K562 (cell line): ENCODE measurements around the gene CCDC106. TPM values are rescaled to one million over a fixed set of nuclear protein-coding genes. Genes with fewer than 3 reads are reported as not detected.

ENCODE experiments used
- CCNT2 ChIP-seq: IDR thresholded peaks from 2 replicates; pipeline ENCODE4 v1.6.1; 2011; ENCODE audit warnings: borderline replicate concordance, low read depth, mild to moderate bottlenecking, moderate library complexity, mixed read lengths, low read length; ENCODE audit not compliant: insufficient read length; ENCODE audit errors: extremely low read depth
- CHD7 ChIP-seq: fragments of 200-600 bp; sonication (generic); IDR thresholded peaks from one replicate; pipeline ENCODE4 v1.6.1; 2012; ENCODE audit warnings: mild to moderate bottlenecking, low read depth, low read length, inconsistent platforms
- GABPA ChIP-seq: fragments of 200-800 bp; sonication (Bioruptor generic); conservative IDR thresholded peaks from 2 replicates; pipeline ENCODE4 v1.6.1; 2016; ENCODE audit warnings: low read depth, missing genetic modification characterization, missing compliant biosample characterization
- HDAC1 ChIP-seq, 2 experiments: fragments of 450-650 bp; IDR thresholded peaks; 2 replicates each; pipeline ENCODE4 v1.6.1; 2016 to 2017; ENCODE audit warnings: inconsistent platforms in 1 of 2, mild to moderate bottlenecking in 1 of 2, moderate library complexity in 1 of 2
- HES1 ChIP-seq: fragments of 450-650 bp; IDR thresholded peaks from 2 replicates; pipeline ENCODE4 v1.6.1; 2016; ENCODE audit warnings: low read depth, mild to moderate bottlenecking, moderate library complexity
- KDM1A ChIP-seq, 2 experiments: fragments of 450-650 bp; IDR thresholded peaks; 2 replicates each; pipeline ENCODE4 v1.6.1; 2016; ENCODE audit warnings: mild to moderate bottlenecking in 2 of 2
- SAFB2 ChIP-seq: fragments of 200-400 bp; formaldehyde crosslinking; IDR thresholded peaks from 2 replicates; pipeline ENCODE4 v1.6.1; 2018; ENCODE audit warnings: borderline replicate concordance, low read length, low read depth, moderate library complexity; ENCODE audit not compliant: severe bottlenecking
- SMAD3 ChIP-seq: fragments of 450-650 bp; formaldehyde crosslinking; conservative IDR thresholded peaks from 2 replicates; pipeline ENCODE4 v1.4.0; 2020; ENCODE audit warnings: mild to moderate bottlenecking
- ZBTB12 ChIP-seq: fragments of 250-450 bp; sonication (Bioruptor Pico); IDR thresholded peaks from 2 replicates; pipeline ENCODE4 v1.4.0; 2020
- ZFX ChIP-seq: sonication (generic); formaldehyde crosslinking; IDR thresholded peaks from 2 replicates; pipeline ENCODE4 v1.8.0; 2022; ENCODE audit warnings: mild to moderate bottlenecking, missing genetic modification reagents, moderate library complexity
- ZKSCAN1 ChIP-seq: fragments of 150-350 bp; IDR thresholded peaks from 2 replicates; pipeline ENCODE4 v1.6.1; 2016; ENCODE audit warnings: low read depth, low read length
- ZNF124 ChIP-seq: sonication (generic); formaldehyde crosslinking; IDR thresholded peaks from 2 replicates; pipeline ENCODE4 v1.8.1; 2022; ENCODE audit warnings: missing genetic modification reagents
- ZNF232 ChIP-seq: sonication (generic); formaldehyde crosslinking; IDR thresholded peaks from 2 replicates; pipeline ENCODE4 v1.8.0; 2022; ENCODE audit warnings: mild to moderate bottlenecking, missing genetic modification reagents
- ZNF76 ChIP-seq: fragments of 250-450 bp; sonication (Bioruptor Pico); IDR thresholded peaks from 2 replicates; pipeline ENCODE4 v1.4.0; 2020; ENCODE audit warnings: mild to moderate bottlenecking, moderate library complexity, borderline replicate concordance
- polyA plus RNA-seq, 8 experiments: library from polyadenylated mRNA; depleted of rRNA in 4 of 8; stranded (reverse) in 5 of 8; unstranded in 3 of 8; fragments of >200 nt; fragmentation: Nextera tagmentation in 2 of 8; fragmentation: Illumina TruSeq in 1 of 8; extraction: Ambion mirVana in 2 of 8; extraction: Trizol in 1 of 8; gene quantifications; 2 replicates each; pipeline versions ENCODE4 v1.2.1 to v1.2.3, GENCODE V29; 2011 to 2014; ENCODE audit warnings: inconsistent platforms in 1 of 8, missing spikeins in 1 of 8
- total RNA-seq, 7 experiments: library from RNA; depleted of rRNA in 6 of 7; stranded (reverse); fragments of >200 nt in 6 of 7; fragmentation: Illumina TruSeq in 2 of 7; extraction: Trizol in 2 of 7; gene quantifications; 2 replicates each; pipeline versions ENCODE4 v1.2.1 to v1.2.3, GENCODE V29; 2011 to 2021; ENCODE audit warnings: low replicate concordance in 1 of 7

CCDC106 gene
- total and polyA plus RNA-seq, 9 of the 15 experiments (the other 6 are each of a cell fraction or from before 2014, with no cell fraction given), result 0.10 to 27.5 (median 15.0) TPM; not detected in 1

GRCh38 chr19:55642153-55643002 lies 5.6 kb upstream of the CCDC106 start (continued):
- TF ChIP-seq HES1 (no peak), ZKSCAN1 (no peak), CCNT2 (peak; percentile 28), HDAC1 (IDR thresholded peaks at IDR 0.05) (0 out of 4 replicates have a peak, but pooled peaks of 1 of the 2 experiments have one; percentile 41), SAFB2 (no peak), ZBTB12 (CRISPR knock-in tag) (no peak), SMAD3 (0 out of 2 replicates have a peak, but pooled peaks have one; percentile 21), ZNF76 (CRISPR knock-in tag) (no peak), ZFX (CRISPR knock-in tag) (0 out of 2 replicates have a peak, but pooled peaks have one; percentile 5), ZNF232 (CRISPR knock-in tag) (no peak), KDM1A (IDR thresholded peaks at IDR 0.05) (peak; percentile 87 to 89; a peak in 2 of 4 replicates), ZNF124 (CRISPR knock-in tag) (no peak), CHD7 (no peak), GABPA (tag) (no peak)
